T-helper 2 cell (primary cell): ENCODE data around the gene RAB25.
"Not testable (repeated sequence)": the region's sequence is repeated elsewhere in the genome, so short reads cannot be mapped to it uniquely, and the experiment has no call there.

Experiments used
- DNase-seq, 5 experiments: peaks; one replicate each; pipeline versions ENCODE4 v3.0.0 to v3.0.0-alpha.2; 2012 to 2022

The RAB25 gene

DNA sequence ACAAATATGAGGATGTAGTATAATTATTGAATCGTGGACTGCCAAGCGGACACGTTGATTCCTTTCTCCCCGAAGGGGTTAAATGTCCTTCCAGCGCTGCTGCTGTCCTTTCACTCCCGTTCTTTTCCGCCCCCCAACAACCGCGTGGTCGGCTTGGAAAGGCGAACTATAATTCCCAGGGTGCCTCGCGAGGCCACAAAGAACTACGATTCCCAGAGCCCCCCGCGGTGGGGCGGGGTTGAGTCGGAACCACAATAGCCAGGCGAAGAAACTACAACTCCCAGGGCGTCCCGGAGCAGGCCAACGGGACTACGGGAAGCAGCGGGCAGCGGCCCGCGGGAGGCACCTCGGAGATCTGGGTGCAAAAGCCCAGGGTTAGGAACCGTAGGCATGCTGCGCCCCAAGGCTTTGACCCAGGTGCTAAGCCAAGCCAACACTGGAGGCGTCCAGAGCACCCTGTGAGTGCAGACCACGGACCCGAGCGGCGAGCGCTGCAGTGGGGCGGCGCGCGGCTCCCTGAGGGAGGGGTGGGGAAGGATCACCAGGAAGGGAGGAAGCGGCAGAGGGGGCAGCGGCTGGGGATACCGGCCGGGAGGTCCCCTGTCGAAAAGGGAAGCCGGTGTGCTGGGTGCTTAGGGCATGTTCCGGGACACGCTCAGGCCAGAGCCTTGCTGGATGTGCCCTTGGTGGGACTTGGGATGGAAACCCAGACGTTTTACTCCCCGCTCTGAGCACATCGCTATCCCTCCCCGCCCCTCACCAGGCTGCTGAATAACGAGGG is 6.3 kb upstream of the RAB25 start, which contains the start of gene LAMTOR2:
Gene LAMTOR2, plus strand, starts transcription at position 283 of the 781 bp plus-strand sequence. Its CDS starts 108 bp downstream, at position 391.
- peak; percentile 80 to 97 (median 93) for DNase-seq

DNA sequence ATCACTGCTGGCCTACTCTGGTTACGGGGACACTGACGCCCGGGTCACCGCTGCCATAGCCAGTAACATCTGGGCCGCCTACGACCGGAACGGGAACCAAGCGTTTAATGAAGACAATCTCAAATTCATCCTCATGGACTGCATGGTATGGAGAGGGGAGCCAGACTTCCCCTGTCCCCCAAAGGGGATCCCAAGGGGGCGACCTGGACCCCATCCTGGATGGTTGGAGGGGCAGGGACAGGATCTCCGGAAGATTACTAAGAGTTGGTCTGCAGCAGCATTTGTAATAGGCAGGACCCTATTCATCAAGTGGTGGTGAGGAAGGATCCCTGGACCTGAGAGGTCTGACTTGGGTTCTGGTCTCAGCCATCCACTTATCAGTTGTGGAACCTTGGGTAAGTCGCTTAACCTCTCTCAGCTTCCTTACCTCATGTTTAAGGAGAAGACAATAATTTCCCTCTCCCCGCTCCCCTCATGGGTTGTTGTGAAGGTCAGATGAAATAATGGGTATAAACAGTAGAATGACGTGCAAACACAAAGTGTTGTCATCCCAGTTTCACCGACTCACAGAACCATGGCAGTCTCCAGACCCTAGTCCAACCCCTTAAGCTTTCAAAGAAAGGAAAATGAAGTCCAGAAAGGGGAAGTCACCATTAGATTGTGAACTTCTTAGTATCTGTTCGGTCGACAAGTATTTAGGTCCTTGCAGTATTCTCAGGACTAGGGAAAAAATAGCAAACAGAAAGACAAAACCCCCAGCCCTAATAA is 5.5 kb upstream of the RAB25 start:
- no peak for DNase-seq

DNA sequence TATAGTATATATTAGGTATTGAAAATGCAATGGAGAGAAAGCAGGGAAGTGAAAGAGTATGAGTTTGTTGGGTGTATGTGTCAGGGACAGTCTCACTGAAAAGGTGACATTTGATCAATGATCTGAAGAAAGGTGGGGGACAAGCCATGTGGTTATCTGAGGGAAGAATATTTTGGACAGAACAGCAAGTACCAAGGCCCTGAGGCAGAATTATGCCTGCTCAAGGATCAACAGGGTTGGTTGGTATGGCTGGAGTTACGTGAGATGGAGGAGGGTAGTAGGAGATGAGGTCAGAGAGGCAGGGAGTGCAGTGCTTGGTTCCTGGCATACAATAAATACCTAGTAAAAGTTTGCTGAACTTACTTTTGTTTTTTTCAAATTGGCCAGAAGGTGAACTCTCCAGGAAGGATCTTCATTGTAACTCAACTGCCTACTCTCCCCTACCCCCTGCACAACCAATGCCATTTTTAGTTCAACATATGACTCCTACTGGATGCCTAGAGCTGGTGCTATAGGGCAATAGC is 4.6 kb upstream of the RAB25 start:
- peak in 1 of 5 experiments; percentile 12 for DNase-seq

DNA sequence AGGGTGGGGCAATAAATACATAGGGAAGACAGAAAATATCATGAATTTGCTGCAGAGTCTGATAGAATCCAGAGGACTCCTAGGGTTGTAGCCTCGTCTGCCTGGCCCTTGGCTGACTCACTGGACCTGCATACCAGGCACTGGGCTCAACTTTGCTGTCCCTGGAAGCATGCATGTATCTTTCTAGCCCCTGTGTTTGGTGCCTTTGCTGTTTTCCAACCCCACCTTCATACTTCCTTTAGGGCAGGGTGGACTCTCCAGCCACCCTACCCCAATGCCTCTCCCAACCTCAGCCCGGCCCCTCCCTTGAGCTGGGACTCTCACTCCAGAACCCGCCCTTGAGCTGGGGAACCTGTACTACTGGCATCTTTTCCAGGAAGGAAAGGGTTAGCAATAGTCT is 1.2 kb downstream of the RAB25 start:
- DNase-seq = no peak

DNA sequence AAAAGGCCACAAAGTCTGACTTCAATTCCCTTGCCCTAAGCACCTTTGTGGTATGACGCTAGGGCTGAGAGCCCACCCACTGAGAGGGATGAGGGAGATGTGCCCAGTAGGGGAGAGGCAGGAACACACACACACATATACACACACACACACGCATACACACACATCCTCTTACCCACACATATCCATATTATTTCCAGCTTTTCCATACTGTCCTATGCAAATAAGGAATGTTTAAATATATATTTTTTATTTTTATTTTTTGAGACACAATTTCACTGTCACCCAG is 3.0 kb downstream of the RAB25 start:
- no peak for DNase-seq

DNA sequence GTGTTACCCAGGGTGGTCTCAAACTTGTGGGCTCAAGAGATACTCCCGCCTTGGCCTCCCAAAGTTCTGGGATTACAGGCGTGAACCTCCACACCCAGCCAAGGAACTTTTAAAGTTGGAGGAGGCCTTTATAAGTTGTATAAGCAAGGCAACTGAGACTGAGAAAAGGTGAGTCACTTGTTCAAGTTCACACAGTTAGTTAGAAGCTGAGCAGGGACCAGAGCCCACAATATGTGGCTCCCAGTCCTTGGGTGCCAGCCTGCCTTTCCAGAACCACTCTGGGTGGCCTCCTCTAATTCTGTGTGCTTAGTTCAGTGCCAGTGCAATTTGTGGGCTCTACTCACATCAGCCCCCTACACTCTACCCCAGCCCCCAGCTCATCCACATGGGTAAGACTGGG is 3.7 kb downstream of the RAB25 start:
- no peak for DNase-seq

DNA sequence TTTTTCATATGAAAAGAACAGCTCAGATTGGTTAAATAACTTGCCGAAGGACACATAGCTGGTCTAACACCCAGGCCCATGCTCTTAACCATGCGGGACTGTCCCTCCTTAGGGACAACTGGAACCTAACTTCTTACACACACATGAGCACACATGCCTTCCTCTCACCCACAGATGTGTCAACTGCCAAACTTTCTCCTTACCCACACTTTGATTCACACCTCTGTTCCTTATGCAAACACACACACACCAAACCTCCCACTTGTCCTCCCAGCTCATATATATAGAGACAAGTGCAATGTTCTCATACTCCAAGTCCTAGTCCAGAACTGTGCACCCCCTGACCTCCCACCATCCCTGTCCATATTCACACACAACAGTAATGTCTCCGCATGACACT is 4.3 kb downstream of the RAB25 start:
- DNase-seq = no peak

DNA sequence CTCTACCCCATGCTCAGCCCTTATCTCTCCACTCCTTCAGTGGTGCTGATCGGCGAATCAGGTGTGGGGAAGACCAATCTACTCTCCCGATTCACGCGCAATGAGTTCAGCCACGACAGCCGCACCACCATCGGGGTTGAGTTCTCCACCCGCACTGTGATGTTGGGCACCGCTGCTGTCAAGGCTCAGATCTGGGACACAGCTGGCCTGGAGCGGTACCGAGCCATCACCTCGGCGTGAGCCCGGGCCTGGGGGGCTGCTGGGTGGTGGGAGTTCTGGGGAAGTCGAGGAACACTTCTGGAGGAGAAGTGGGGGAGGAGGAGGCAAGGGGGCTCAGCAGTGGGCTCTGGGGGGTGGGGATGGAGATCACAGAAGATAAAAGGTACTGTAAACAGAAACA is 4.9 kb downstream of the RAB25 start:
- DNase-seq = no peak

DNA sequence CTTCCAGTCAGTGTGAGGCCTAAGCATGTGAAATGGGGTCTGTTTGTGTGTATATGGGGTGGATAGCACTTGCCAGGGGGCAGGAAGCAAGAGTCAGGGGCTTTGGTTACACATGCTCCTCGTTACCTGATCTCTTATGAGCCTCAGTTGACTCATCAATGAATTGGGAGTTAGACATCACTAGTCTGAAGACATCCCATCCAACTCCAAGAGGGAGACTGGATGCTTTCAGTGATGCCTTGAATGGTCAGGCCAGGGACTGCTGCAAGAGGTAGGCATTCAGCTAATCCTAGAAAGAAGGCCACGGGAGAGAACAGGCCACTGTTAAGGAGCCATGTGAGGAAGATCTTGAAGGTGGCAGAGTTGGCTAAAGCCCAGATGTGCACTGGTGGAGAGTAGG is 6.3 kb downstream of the RAB25 start:
- no peak for DNase-seq

DNA sequence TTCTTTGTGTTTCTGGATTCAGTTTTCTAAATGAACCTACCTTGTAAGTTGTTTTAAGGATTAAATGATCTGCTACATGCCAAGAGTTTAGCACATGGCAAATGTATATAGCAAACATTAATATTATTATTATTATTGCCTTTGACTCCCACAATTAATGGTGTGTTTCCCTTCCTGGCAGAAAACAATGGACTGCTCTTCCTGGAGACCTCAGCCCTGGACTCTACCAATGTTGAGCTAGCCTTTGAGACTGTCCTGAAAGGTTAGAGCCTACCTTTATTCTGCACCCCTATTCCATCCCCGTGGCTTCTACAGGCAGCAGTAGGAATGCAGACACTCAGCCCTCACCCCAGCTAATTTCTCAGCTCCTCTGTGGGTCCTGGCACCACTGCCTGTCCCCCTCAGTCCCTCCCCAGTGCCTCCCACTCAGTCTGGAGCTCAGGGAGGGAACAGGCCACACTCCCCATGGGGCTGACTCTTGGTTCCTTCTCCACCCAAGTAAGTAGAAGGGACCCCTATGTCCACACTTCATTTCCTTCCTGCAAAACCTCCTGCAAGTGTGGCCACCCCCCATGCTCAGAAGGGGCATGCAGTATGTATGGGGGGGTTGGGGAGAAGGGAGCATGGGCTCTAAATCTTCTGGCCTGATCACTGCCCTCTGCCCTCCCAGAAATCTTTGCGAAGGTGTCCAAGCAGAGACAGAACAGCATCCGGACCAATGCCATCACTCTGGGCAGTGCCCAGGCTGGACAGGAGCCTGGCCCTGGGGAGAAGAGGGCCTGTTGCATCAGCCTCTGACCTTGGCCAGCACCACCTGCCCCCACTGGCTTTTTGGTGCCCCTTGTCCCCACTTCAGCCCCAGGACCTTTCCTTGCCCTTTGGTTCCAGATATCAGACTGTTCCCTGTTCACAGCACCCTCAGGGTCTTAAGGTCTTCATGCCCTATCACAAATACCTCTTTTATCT is 8.8 kb downstream of the RAB25 start:
- no peak for DNase-seq

DNA sequence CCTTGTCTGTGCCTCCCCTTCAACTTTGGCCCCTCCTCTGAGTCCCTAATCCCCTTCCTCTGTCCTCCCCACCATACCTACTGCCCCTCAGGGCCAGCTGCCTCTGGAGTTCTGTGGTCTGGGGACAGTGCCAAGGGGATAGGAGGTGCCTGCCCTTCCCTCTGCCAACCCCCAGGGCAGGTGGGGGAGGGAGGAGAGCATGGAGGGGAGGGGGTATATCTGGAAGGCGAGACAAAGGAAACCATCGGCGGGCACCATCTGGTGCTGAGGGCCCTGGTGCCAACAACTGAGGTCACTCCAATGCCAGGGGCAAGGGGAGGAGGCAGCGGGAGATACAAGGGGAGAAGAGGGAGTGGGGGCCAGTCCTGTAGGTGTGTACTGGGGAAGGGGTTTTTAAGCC is 9.6 kb downstream of the RAB25 start:
- DNase-seq = no peak

DNA sequence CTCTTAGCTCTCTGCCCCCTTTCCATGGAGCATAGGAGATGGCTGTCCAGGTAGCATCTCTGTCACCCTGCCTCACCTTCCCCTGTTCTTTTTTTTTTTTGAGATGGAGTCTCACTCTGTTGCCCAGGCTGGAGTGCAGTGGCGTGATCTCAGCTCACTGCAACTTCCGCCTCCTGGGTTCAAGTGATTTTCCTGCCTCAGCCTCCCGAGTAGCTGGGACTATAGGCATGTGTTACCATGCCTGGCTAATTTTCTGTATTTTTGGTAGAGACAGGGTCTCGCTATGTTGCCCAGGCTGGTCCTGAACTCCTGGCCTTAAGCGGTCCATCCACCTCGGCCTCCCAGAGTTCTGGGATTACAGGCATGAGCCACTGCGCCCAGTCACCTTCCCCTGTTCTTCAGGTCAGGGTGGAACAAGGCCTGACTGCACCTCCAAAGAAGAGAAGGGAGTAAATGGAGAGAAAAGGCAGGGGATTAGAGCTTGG is 10.4 kb downstream of the RAB25 start:
- not testable (repeated sequence) for DNase-seq

DNA sequence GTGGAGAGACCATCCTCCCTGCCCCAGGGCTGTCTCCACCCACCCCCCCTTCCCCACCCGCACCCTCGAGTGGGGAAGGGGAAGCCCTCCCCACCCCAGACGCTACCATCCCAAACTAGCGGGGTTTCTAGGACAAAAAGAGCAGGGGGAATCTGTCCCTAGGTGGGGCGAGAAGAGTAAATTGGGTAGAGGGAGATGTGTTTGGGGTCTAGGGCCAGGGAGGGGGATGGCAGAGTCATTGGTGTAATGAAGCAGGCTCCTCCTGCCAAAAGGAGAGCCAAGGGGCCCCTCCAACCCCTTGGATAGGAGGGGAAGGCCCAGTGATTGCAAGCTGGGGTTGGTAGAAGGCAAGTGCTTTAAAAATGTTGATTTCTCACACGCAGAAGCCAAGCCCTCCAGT is 11.3 kb downstream of the RAB25 start:
- DNase-seq = no peak

DNA sequence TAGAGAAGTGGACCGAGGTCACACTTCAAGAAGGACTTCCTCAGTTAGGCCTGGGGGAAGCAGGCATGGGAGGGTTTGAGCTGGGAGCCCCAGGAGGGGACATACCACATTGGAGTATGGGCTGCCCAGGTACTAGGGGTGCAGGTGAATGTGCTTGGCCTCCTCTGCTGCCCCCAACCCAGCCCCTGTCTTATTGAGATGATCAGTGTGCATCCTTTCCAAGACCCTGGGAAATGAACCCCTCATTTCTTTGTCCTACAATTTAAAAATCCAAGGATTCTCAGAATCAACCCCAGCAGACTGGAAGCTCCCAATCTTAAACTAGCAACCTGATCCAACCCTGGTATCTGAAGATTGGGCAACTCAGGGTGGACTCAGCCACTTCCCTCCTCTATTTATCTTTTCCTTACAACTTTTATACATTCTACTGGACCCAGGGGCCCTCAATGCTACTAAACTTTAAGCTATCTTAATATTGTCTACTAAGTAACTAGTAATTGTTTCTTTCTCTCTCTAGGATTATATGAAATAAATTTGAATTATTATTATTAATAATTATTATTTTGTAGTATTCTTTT is 12.2 kb downstream of the RAB25 start:
- DNase-seq = no peak

DNA sequence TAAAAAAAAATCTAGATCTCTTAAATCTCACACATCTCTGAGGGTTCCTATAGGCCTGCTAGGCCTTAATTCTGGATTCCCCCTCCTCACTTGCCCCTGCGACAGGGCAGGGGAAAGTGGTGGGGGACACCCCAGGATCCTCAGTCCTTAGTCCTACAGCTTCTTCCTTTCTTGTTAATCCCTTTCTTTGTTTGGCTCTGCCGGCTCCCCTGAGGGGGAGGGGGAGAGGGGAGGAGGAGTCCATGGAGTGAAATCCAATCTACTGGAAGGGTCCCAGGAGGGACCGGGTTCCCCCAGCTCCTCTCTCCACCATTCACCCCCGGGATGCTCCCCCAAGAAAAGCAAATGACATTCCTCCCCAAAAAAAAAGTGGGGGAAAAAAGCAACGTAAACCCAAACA is 12.8 kb downstream of the RAB25 start:
- no peak for DNase-seq

DNA sequence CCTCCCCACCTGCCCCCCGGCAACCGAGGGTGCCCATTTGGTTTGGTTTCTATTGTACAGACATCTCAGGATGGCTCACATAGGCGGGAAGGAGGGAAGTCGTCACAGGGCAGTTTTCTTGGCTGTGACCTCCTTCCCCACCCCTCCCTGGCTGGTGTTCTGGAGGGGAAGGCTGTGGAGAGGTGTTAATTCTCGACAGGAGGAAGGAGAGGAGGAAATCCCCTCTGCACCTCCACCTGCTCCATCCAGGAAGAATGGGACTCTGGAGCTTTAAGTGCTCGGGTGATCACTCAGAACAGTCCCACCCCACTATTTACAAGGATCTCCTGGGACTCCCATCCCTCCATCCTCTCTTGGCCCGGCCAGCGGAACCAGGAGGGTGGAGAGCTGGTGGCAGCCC is 13.7 kb downstream of the RAB25 start:
- no peak for DNase-seq

DNA sequence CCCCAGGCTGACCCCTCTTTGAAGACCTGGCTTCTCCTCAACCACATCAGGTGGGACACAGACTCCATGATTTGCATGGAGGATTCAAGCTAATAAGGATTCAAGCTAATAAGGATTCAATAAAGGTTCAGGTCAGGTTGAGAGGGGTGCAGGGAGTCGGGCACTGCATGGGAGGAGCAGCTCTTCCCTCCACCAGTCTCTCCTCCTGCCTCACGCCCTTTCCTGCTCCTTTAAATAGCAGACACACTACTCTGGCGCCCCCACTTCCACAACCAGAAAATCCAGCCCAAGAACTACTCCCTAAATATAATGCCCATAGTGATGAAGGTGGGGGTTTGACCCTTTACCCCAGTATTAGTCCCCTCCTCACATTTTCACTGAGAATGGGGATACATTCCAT is 14.2 kb downstream of the RAB25 start:
- no peak for DNase-seq

DNA sequence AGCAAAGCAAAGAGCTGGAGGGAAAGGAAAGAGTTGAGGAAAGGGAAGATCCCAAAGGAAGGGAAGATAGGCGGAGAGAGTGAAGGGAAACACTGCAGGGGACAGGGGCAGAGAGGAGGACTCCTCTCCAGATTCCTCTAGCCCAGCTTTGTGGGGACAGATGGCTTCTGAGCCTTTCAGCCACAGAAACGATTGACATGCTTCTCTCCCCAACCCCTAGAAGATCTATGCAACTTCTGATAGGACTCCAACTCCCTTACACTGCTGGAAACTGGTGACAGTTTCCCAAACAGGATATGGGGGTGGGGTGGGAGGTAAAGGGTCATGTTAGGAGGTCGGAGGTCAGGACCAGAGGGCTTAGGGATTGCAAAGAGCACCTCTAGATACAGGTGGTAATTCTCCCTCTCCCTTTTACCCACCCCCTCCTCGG is 14.8 kb downstream of the RAB25 start:
- DNase-seq = no peak

DNA sequence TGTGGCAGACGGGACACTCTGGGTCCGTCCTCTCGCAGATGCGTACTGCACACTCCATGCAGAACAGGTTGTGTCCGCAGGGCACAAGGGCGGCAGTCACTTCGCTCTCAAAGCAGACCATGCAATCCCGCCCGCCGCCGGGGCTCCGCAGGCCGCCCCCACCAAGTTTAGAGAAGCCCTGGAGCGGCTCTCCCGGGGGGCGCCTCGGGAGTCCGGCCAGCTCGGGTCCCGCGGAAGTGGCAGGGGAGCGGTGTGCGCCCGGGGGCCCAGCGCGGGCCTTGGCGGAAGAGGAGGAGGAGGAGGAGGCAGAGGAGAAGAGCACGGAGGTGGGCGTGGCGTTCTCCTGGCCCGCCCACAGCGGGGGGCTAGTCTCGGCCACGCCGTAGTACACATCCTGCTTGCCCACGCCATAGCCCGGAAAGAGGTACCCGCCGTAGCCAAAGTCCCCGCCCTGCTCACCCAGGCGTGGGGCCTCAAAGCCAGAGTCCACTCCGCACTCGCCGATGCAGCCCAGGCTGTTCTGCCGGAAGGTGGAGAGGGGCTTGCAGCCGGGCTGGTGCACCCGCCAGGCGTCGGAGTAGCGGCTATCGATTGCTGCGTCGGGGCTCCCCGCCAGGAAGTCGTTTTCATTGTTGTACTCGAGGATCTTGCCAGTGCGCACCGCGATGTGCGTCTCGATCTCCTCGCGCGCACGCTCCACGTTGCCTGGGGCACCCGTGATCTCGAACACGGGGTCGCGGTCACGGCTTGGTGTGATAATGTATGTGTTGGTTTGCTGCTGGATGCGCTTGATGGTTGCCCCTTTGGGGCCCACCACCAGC is 15.9 kb downstream of the RAB25 start:
- peak in 1 of 5 experiments; percentile 38 for DNase-seq

DNA sequence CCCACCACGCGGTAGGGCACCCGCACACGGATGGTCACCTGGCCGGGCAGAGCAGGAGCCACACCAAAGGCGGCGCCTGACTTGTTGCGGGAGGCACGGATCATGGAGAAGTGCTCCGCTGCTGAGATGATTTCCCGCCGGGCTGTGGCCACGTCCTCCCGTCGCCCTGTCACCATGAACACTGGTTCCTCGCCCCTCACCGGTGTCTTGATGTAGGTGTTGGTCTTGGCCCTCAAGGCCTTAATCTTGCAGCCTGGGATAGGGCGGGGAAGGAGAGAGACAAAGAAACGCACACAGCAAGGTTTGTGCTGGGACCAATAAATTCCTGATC is 16.4 kb downstream of the RAB25 start:
- no peak for DNase-seq

DNA sequence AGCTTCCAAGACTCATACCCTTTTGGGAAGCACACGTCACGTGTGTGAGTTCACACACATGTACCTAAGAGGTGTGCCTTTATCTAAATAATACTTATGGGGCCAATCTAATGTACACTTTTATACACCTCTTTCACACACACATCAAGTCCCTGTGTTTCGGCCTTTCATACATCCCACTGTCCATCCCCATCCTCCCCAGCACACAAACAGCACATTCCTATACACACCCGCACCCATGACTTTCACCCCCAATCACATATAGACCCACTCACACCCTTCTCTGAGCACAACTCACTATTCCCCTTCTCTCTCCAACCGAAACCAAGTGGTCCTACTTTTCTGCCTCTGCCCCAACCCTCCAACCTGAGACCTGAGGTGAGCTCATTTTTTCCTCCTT is 17.8 kb downstream of the RAB25 start:
- no peak for DNase-seq

DNA sequence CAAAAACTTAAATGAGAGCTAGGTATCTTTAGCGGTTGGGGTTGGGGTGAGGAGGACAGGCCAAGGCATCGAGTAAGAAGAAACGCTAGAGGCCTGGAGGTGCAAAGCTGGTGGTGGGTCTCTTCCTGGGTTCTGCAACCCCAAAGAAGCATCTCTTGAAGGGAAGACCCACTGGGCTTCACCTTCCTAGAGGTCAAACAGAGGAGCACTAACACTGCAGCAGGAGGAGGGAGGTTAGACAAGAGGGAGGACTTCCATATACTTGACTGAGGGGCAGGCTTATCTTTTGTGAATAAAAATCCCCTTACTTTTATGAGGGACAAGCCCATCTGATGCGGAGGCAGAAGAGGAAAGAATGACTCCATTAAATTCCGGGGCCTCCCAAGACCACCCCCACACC is 18.8 kb downstream of the RAB25 start:
- no peak for DNase-seq
